ENCODE measurements around the gene MTHFD2L. TPM values are rescaled to one million over a fixed set of nuclear protein-coding genes. Genes with fewer than 3 reads are reported as not detected.
"Not testable (repeated sequence)": the region's sequence is repeated elsewhere in the genome, so short reads cannot be mapped to it uniquely, and the experiment has no call there.

Gene MTHFD2L
- total RNA-seq, 1 experiment from 2014 or later, result 11.6 TPM

GRCh38 chr4:74127745-74128144, 30.2 kb upstream of the MTHFD2L start:
- no peaks in the 10 kb centered on the region for H3K79me1 ChIP-seq (ENCODE audit: insufficient read depth, low read depth, low read length, poor library complexity, severe bottlenecking)
- H2AK5ac ChIP-seq (ENCODE audit: insufficient read length, low read length), result no peak overlapping the region
- WGBS (ENCODE audit: extremely low coverage, insufficient read length, low lambda C conversion rate), result no CpG with 5 or more reads among the region's 4 CpGs
- no peaks in the 10 kb centered on the region for H3K79me2 ChIP-seq (ENCODE audit: insufficient read depth, low read length)
- H3K23ac ChIP-seq (ENCODE audit: insufficient read length, low read depth, low read length), result no peak overlapping the region
- peaks cover 24 to 57% (median 33%) of the 10 kb centered on the region in 3 experiments for H3K36me3 Mint-ChIP-seq (ENCODE audit: insufficient read depth in 1 of 3, low read depth in 3 of 3)
- no peak overlapping the region for H2BK15ac ChIP-seq (ENCODE audit: low read depth, low read length)
- no peak overlapping the region for H4K91ac ChIP-seq (ENCODE audit: insufficient read length, low read depth, low read length)
- no peaks in the 10 kb centered on the region for H3K4me1 ChIP-seq (ENCODE audit: insufficient read depth, low read length)
- H2BK12ac ChIP-seq (ENCODE audit: insufficient read length, low read depth, low read length), result no peak overlapping the region
- H3K9me3 ChIP-seq (ENCODE audit: control insufficient read depth, low read depth, low read length), result peaks cover 11% of the 10 kb centered on the region
- no peak overlapping the region for H3K4ac ChIP-seq (ENCODE audit: low read depth, low read length)
- H4K8ac ChIP-seq (replicated peaks; ENCODE audit: insufficient read length, low read depth, low read length), result no peak overlapping the region
- H2BK5ac ChIP-seq (ENCODE audit: insufficient read length, low read length), result no peak overlapping the region
- no peaks in the 10 kb centered on the region for H3K27me3 Mint-ChIP-seq (ENCODE audit: low read depth)
- no peak overlapping the region for H2BK20ac ChIP-seq (ENCODE audit: low read depth, low read length, poor library complexity, severe bottlenecking)
- no peak overlapping the region for H3K14ac ChIP-seq (ENCODE audit: insufficient read depth, low read length)
- no peak overlapping the region for H3K56ac ChIP-seq (ENCODE audit: insufficient read length, low read depth, low read length)
- no peak overlapping the region for H2BK120ac ChIP-seq (ENCODE audit: low read depth, low read length, poor library complexity, severe bottlenecking)
- H2AFZ ChIP-seq (ENCODE audit: low read length), result no peak overlapping the region
- no peak overlapping the region for H3K27ac Mint-ChIP-seq
- no peak overlapping the region for H3T11ph ChIP-seq (ENCODE audit: low read length)
- no peak overlapping the region for H3K18ac ChIP-seq (ENCODE audit: insufficient read length, low read depth, low read length)
- H3K4me1 Mint-ChIP-seq, result no peaks in the 10 kb centered on the region
- H3K4me3 Mint-ChIP-seq, result no peak overlapping the region
- DNase-seq, result no peak
- no peak overlapping the region for H4K5ac ChIP-seq (ENCODE audit: insufficient read length, low read depth, low read length)
- H3K23me2 ChIP-seq (ENCODE audit: insufficient read length, low read depth, low read length, poor library complexity, severe bottlenecking), result no peaks in the 10 kb centered on the region
- no peaks in the 10 kb centered on the region for H4K20me1 ChIP-seq (ENCODE audit: control insufficient read depth, insufficient read depth, insufficient read length)
- no peak overlapping the region for H3K27ac ChIP-seq (ENCODE audit: insufficient read length, low read depth, low read length)
- no peak overlapping the region for H3K4me2 ChIP-seq (ENCODE audit: insufficient read depth, insufficient read length, low read length)
- no peak for TF ChIP-seq CTCF (conservative IDR thresholded peaks at IDR 0.05)
- H3K9ac ChIP-seq (ENCODE audit: extremely low read depth, insufficient read length, low read length), result no peak overlapping the region
- no peaks in the 10 kb centered on the region for H3K27me3 ChIP-seq (ENCODE audit: insufficient read depth, low read length)
- H3K9me3 Mint-ChIP-seq, result peaks cover 46 to 64% of the 10 kb centered on the region in 2 experiments

- H3K4me2 ChIP-seq (ENCODE audit: insufficient read depth, insufficient read length, low read length); H3K4me1 ChIP-seq (ENCODE audit: insufficient read depth, low read length); H3K4ac ChIP-seq (ENCODE audit: low read depth, low read length); H3K79me2 ChIP-seq (ENCODE audit: insufficient read depth, low read length); H3K27ac Mint-ChIP-seq; H4K8ac ChIP-seq (replicated peaks; ENCODE audit: insufficient read length, low read depth, low read length); H3K27ac ChIP-seq (ENCODE audit: insufficient read length, low read depth, low read length); DNase-seq; H2BK20ac ChIP-seq (ENCODE audit: low read depth, low read length, poor library complexity, severe bottlenecking); H3K79me1 ChIP-seq (ENCODE audit: insufficient read depth, low read depth, low read length, poor library complexity, severe bottlenecking); H3K27me3 ChIP-seq (ENCODE audit: insufficient read depth, low read length); H2BK15ac ChIP-seq (ENCODE audit: low read depth, low read length); H3K18ac ChIP-seq (ENCODE audit: insufficient read length, low read depth, low read length); H3K27me3 Mint-ChIP-seq (ENCODE audit: low read depth); H3K23ac ChIP-seq (ENCODE audit: insufficient read length, low read depth, low read length); H4K20me1 ChIP-seq (ENCODE audit: control insufficient read depth, insufficient read depth, insufficient read length); H4K91ac ChIP-seq (ENCODE audit: insufficient read length, low read depth, low read length); H2AK5ac ChIP-seq (ENCODE audit: insufficient read length, low read length); H4K5ac ChIP-seq (ENCODE audit: insufficient read length, low read depth, low read length); H2AFZ ChIP-seq (ENCODE audit: low read length); H3K14ac ChIP-seq (ENCODE audit: insufficient read depth, low read length); H2BK120ac ChIP-seq (ENCODE audit: low read depth, low read length, poor library complexity, severe bottlenecking); H3K4me3 Mint-ChIP-seq; H3K56ac ChIP-seq (ENCODE audit: insufficient read length, low read depth, low read length); H2BK5ac ChIP-seq (ENCODE audit: insufficient read length, low read length); H3K9me3 ChIP-seq (ENCODE audit: control insufficient read depth, low read depth, low read length); H3K4me1 Mint-ChIP-seq; H3K9ac ChIP-seq (ENCODE audit: extremely low read depth, insufficient read length, low read length); H3T11ph ChIP-seq (ENCODE audit: low read length); H2BK12ac ChIP-seq (ENCODE audit: insufficient read length, low read depth, low read length); H3K23me2 ChIP-seq (ENCODE audit: insufficient read length, low read depth, low read length, poor library complexity, severe bottlenecking): not testable (repeated sequence)
- peaks cover 37 to 53% of the 10 kb centered on the region in 2 experiments for H3K9me3 Mint-ChIP-seq
- peaks cover 21 to 48% (median 25%) of the 10 kb centered on the region in 3 experiments for H3K36me3 Mint-ChIP-seq (ENCODE audit: insufficient read depth in 1 of 3, low read depth in 3 of 3)
- WGBS (ENCODE audit: extremely low coverage, insufficient read length, low lambda C conversion rate), result no CpG with 5 or more reads among the region's 2 CpGs
These were observed 27.1 kb upstream of the MTHFD2L start for GRCh38 chr4:74130843-74131242.

All from H9 (cell line).